ENCODE results near the gene RRAGC.
"Not testable (repeated sequence)": the region's sequence is repeated elsewhere in the genome, so short reads cannot be mapped to it uniquely, and the experiment has no call there.

The RRAGC gene

DNA sequence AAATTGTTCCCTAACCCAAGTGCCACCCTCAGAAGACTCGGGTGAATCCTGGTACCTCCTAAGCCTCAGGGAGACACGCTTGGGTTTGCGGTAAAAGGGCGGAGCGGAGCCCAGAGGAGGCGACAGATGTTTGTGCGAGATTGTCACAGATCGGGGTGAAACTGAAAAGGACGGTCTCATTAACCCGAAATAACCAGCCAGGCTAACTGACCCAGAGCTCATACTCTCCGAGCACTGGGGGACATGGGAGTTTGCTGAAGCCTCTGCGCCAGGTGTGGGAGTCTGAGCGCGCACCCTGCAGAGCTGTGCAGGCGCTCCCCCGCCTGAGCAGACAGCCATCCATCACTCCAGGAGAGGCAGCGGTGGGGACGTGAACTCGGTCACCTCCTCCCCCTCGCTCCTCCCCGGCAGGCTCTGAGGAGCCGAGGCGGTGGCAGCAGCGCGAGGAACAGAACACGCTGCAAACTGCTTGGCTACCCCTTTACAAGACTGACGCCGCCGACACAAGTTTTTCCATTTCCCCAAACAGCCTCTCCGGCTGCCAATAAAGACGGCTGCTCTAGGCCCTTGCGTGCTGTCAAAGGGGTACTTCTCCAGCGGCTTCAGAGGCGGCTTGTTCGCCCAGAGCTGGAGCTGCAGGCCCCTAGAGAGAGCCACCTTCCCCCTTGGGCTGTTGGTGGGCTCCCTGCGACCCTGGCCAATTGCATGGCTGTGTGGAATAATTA is 43.5 kb downstream of the RRAGC start:
- peak; percentile 55 for DNase-seq

DNA sequence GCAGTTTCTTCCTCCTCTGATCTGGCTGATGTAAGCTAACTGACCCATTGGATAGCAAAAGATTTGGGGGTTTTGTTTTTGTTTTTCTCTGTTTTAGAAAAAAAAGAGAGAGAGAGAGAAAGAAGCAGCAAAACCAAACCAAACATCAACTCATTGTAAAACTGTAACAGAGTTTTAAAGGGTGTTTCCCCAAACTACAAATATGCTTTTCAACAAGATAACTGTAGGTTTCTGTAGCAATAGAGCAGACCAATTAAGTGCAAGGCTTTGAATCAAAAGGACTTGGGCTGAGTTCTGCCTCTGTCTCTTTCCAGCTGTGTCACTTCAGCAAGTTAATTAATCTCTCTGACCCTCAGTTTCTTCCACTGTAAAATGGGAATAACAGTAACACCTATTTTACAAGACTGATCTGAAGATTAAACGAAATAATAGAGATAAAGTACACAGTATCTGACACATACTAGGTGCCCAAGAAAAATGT is 44.5 kb downstream of the RRAGC start:
- no peak for DNase-seq

DNA sequence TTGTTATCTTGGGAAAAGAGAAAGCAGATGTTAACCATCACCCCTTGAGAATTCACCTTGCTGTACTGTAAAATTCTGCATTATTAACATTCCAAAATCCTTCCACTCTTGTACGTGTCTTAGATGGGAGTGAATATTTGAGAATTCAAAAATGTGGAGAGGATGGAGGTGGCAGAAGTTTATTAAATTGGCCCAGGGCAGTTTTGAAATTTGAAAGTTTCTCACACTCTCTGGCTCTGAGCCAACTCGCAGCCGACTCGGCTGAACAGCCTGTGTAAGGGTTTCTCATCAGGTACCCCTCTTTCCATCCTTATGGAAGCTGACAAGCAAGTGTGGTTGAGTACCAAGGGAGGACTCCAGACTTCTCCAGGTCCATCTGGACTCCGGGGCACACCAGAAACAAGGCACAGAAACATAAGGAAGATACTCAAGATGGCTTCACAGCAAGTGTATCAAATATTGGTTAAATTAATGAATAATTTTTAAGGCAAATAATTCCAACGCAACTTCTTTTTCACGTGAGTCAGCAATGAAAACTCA is 45.1 kb downstream of the RRAGC start:
- DNase-seq, result no peak

DNA sequence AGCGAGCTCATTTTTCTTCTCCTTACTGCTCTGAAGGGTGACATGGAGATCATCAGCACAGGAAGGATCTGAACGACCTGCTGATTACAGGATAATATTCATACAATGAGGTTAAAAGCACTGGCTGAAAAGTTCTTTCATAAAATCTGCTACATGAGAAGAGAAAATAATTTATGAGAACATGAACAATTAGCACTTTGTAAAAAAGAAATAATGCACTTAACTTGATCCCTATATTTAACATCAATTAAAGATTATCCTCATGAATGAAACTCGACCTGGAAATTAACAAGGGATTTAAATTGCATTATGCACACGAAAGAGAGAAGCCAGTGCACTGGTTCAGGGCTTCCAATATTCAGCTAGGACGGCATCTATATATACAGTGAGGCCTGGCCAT is 46.6 kb downstream of the RRAGC start:
- DNase-seq, result no peak

DNA sequence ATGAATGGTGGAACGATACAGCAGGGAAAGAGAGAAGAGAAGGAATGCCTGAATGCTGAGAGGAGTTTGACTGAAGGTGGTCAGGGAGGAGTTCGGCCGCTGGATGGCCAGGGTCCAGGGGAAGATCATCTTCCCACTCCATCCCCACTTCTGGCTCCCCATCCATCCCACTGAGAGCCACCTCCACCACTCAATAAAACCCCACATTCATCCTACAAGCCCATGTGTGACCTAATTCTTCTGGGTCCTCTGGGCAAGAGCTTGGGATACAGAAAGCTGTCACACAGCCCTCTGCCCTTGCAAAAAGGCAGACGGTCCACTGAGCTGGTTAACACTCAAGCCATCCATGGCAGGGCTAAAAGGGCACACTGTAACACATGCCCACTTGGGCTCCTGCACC is 48.1 kb downstream of the RRAGC start:
- DNase-seq, result not testable (repeated sequence)

DNA sequence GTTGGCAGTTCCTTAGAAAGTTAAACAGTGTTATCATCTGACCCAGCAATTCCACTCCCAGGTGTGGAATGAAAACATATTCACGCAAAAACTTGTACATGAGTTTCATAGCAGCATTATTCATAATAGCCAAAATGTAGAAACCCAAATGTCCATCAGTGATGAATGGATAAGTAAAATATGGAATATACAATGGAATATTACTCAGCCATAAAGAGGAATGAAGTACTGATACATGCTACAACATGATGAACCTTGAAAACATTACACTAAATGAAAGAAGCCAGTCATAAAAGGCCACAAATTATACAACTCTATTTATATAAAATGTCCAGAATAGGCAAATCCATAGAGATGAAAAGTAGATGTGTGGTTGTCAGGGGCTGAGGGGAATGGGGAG is 53.5 kb downstream of the RRAGC start:
- no peak for DNase-seq

DNA sequence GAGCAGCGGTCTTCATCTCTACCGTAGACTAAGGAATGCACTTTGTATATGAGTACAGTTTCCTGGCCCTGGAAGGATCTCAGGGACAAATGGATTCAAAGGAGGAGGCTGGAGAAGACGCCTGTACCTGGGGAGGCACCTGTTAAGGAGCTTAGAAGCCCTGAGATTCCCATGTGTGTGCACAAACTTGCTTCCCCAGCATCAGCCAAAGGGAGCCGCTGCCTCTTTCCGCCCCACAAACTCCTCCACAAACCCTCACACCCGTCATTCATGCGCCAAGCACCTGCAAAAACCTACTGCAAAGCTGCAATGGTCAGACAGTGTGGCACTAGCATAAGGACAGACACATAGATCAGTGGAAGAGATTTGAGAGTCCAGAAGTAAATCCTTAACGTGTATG is 54.5 kb downstream of the RRAGC start:
- DNase-seq, result no peak

DNA sequence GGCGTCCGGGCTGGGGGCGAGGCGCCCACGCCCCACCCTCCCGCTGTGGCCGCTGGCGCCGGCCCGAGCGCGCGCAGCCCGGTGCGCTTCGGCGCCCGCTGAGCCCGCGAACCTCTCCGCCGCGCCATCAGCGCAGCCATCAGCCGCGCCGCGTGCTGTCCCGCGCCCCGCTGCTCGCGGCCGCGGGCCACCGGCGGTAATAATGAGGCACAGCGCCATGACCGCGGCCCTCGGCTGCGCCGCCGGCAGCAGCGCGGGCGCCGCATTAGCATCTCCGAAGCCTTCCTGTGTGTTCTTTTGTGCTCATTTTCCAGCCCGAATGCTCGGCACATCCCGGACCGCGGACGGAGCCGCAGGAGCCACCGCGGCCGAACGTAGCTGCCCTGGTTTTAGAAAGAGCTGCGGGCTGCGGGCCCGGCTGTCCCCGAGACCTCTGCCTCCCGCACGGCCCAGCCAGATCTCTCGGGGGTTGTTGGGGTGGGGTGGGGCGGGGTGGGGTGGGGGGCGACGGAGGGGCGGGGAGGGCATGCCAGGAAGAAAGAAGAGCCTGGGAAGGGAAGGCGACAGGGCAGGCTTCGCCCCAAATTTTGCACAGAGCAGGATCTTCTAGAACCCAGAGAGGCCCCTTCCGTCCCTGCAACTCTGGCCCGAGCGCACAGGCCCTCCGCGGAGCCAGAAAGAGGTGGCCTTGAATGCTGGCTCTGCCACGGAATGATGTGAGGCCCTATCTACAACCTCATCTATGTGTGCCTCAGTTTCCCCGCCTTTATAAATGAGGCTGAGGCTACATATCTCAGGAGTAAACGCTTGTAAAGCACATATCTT is 55.3 kb downstream of the RRAGC start:
- DNase-seq, result no peak

DNA sequence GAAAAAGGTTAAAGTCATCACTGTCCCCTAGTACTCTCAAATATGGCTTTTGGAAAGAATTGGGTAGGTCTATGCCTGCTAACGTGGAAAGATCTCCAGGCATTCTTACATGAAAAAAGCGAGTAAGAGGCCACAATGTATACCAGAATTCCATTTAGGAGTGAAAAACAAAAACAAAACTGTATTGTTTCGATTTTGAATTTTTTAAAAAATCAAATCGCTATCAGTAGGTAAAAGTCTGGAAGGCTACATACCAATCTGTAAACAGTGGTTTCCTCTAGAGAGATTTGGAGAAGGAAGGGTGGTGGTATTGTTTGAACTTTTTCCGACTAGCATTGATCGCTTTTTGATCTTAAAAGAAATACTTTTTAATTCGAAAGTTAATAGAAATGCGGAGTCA is 55.9 kb downstream of the RRAGC start:
- DNase-seq, result no peak

DNA sequence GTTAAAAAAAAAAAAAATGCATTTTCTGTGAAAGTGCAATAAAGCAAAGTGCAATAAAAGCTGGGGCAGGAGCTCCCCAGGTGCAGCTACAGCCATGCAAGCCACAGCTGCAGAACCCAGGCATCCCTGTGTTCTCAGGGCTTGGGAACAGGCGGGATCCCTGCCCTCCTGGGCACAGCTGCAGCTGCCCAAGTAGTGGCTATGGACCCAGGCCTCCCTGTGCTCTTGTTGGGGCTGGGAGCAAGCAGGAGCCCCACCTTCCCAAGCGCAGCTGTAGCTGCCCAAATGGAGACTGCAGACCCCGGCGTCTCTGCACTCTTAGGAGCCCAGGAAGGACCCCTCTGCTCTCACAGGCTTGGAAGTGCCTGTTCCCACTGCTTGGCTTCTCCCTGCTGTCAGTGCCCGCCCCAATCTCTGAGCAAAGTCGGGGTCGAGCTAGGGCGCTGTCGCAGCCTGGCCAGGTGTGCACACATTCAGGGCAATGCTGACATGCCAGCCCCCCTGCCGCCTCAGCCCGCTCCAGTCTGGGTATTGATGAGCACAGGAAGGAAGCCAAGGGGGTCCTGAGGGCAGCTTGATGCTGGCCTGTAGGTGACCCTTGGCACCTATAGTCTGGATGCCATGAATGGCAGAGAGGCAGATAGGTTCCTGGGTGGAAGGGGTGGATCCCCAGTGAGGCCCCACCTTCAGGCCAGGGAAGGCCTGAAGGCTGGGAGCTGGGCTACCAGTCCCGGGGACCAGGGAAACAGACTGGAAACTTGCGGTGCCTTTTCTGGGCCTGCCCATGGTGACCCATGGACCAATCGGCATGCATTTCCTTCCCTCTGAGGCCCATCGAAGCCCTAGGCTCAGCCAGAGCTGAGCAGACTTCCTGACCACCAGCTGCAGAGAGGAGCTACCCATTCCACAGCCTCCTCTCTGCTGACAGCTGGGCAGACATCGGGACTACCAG is 58.6 kb downstream of the RRAGC start:
- no peak for DNase-seq

DNA sequence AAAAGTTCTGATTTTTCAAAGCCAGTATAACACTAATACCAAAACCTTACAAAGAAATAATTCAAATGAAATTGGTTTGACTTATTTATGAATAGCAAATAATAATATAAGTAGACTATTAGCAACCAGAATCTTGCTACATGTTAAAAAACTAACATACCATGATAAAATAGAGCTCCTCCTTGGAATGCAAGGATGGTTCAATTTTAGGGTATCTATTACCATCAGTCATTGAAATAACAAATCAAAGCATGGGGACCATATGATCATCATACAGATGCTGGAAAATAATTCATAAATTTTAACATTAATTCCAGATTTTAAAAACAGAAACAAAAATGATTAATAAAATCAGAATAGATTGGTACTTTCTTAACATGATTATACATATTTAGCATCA is 66.3 kb downstream of the RRAGC start:
- no peak for DNase-seq

DNA sequence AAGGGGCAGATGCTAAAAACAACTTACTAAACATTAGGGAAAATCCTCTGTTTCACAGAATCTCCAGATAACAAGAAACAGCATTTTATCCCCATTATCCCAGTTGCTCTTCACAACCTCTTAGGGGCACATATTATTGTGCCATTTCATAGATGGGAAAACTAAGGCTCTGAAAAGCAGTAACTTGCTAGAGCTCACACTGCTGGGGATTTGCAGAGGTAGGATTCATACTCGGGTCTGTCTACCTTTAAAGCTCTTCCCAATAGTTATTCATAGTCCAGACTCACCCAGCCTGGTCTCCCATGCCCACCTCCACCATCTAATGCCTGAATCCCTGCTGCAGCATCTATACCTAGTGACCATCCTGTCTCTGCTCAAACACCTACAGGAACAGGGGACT is 67.7 kb downstream of the RRAGC start:
- no peak for DNase-seq

DNA sequence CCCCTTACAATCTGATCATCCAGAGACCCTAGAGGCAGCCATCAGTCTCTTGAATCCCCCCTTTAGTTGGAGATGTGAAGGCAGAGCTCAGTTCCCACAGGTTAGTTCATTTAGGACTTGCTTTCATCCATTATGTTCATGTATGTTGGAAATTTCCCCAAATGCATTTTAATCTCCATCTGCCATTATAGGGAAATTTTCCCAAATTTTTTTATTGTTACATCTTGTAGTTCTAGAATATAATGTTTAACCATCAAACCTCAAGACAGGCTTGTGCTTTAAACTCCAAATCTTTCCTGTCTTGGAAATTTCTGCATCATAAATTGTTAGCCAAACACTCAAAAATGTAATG is 68.4 kb downstream of the RRAGC start:
- DNase-seq, result no peak

DNA sequence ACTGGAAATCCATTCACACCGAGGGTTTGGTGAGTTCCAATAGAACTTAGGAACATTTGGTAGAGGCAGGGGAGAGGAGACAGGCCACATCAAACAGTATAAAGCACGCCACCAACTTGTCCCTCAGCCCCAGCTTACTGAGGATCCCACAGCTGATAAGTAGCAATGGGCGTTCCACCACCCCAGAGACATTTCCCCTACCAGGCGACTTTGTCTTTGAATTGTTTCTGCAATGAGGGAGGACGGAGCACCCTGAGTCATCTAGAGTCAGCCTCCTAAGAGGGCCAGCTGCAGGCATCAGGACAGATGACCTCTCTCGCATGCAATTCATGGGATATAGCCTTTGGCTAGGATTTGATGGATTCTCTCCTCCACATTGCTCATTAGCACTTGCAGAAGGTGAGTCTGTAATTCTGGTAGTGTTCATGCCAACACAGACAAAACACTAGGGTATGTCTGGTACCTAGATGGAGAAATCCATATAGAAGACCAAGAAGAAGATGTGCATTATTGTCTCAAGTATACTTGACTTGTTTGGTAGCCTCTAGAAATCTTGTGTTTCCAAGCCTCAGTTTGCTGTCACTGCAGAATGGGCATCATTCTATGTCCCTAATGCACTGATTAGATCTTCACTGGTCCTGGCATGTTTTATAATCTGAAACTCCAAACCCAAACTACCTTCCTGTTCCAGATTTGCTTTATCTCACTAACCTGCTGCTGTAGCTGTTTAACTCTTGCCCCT is 69.0 kb downstream of the RRAGC start:
- no peak for DNase-seq

DNA sequence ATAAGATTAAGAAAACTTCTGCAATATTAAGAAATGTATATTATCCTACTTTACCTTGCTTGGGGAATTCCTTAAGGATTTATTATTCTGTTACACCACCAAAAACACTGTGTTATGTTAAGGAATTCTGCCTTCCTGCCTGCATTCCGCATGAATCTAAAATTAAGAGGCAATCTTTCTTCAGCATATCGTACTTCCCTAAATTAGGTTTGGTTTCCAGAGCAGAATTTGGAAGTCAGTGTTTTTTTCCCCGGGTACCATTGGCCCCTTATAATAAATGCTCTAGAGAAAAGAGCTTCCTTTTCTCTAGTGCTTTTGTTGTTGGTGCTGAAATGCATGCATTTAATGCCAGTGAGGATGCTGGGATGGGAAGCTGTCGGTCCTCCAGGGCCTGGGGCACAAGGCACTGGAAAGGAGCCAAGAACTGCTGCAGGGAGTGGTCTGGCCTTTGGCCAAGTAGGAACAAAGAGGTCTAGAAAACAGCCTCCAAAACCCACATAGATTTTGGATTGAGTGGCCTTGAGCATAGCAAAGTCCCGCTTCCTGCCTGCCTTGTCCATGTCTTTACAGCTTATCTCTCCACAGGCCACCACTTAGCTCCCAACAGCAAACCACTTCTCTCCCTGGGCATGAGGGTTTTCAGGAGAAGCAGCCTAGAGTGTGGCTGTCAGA is 69.9 kb downstream of the RRAGC start:
- no peak for DNase-seq

DNA sequence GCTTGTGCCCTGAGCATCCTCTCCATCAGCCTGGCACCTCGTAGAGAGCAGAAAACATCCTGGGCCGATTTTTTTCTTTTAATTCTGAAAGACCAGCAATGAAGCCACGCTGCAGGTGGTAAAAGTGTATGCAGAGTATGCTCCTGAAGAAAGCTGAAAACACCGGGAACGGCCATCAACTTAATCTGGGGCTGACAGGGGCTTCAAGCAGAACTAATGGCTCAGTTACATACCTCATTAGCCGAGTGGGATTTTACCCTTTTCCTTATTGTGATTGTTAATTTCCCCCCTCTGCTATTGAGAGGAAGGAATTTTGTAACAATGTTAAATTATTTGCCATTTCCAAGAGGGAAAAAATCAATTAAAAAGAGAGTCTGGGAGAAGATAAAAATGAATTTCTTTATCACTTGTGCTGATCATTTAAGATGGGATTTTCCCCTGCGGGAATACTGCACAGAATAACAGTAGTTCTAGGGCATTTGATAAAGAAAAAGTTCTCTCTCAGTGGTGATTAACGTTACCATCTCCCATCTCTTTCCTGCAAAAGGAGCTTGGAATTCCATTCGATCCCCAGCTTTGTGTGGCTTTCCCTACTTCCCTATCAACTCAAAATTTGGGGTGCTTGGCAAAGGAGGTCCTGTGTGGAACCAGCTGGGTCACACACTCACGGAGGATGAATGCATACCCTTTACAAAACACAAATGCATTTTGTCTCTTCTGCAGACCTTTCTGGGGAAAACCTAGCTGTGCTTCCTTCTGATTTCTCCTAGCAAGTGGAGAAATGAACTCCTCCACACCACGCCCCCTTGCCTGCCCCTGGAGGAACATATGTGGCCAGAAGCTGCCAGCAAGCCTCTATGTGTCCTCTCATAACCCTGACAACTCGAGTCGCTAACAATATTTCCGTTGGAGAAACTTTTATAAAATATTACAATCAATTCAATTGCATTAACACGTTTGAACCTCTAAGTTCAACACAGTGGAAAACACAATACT is 70.9 kb downstream of the RRAGC start:
- DNase-seq, result no peak

Data from NCI-H1417 treated with DMSO at 0.1 percent for 48 hours (cell line).